HG02970 (cell line): ENCODE data around the gene GEMIN4.
"Not testable (repeated sequence)": the region's sequence is repeated elsewhere in the genome, so short reads cannot be mapped to it uniquely, and the experiment has no call there.

Experiments
- ATAC-seq: cut with Tn5 transposase; IDR thresholded peaks from one replicate; pipeline ENCODE4 v1.9.1; 2021; ENCODE audit warnings: mild to moderate bottlenecking, moderate library complexity, moderate number of reproducible peaks; ENCODE audit not compliant: unreplicated experiment, low FRiP score

Gene GEMIN4

DNA sequence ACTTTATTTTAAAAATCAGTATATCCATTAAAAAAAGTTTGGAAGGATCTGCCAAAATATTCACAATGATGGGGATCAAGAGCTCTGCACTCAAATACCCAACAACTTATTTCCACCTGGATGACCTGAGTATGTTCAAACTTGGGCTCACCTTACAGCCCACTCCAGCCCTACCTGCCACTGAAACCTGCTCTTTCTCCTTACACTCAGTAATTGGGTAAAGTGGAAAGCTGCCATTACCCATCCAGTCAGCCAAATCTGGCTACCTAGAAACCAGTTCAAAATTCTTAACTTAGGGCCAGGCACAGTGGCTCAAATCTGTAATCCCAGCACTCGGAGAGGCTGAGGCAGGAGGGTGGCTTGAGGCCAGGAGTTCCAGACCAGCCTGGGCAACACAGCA, 47.1 kb downstream of the GEMIN4 start:
- no peak for ATAC-seq

- no peak for ATAC-seq
Measured at GRCh38 chr17:704111-704864, 47.8 kb downstream of the GEMIN4 start.

- no peak for ATAC-seq
Measured at GRCh38 chr17:703081-703875, 48.8 kb downstream of the GEMIN4 start.

DNA sequence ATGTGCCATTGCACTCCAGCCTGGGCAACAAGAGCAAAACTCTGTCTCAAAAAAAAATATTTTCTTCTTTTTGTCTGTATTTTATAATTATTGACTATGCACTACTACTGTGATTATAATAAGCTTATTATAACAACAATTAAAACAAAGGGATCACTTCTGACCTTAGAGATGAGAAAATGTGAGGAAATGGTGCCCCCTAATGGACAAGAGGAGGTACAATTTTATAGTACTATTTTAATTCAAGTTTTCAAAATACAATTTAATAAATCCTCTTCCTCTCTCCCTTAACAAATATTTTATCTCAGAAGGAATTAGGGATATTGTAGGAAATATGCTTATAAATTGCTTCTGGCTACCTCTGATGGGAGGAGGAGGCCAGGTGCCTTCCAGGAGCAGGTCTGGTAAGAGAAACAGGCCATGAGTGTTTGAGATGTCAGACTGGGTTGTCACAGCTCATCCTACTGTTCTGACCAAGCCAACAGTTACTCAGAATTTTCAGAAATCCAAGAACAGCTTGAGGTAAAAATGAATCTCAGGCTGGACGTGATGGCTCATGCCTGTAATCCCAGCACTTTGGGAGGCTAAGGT, 51.5 kb downstream of the GEMIN4 start:
- ATAC-seq, result no peak

- no peak for ATAC-seq
Measured at GRCh38 chr17:699345-699744, 52.7 kb downstream of the GEMIN4 start.

DNA sequence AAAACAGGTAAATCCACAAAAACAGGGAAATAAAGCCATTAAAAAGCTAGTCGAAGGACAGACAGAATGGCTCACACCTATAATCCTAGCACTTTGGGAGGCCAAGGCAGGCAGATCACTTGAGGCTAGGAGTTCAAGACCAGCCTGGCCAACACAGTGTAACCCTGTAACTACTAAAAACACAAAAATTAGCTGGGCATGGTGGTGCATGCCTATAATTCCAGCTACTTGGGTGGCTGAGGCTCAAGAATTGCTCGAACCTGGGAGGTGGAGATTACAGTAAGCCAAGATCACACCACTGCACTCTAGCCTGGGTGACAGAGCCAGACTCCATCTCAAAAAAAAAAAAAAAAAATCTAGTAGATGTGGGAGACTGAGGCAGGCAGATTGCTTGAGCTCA, 54.0 kb downstream of the GEMIN4 start:
- not testable (repeated sequence) for ATAC-seq

DNA sequence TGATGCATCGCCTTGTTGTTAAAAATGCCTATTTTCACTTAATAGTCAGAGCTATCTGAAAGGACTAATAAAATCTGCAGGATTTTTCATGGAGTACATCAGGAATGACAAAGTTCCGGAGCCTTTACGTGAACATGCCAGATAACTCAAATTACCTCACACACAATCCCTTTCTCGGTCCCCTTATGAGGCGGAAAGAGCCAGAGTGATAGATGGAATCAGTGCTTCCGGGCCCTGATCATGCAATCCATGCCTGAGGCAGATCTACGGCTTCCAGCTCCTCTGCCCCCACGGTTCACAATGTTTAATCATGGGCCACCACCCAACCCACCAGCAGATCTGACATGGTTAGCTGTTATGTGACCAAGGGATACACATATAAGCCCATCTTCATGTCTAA, 54.4 kb downstream of the GEMIN4 start:
- no peak for ATAC-seq

- ATAC-seq, result no peak
Measured at GRCh38 chr17:696369-696768, 55.7 kb downstream of the GEMIN4 start.
